GM19035 (cell line): ENCODE results near the gene NSD1.
"Not testable (repeated sequence)": the region's sequence is repeated elsewhere in the genome, so short reads cannot be mapped to it uniquely, and the experiment has no call there.

Source experiments
- ATAC-seq: cut with Tn5 transposase; IDR thresholded peaks from one replicate; pipeline ENCODE4 v1.9.1; 2021; ENCODE audit not compliant: unreplicated experiment

NSD1 gene

GRCh38 chr5:177163500-177163899, 29.9 kb downstream of the NSD1 start:
- no peak for ATAC-seq

GRCh38 chr5:177169271-177169670, 35.7 kb downstream of the NSD1 start:
- ATAC-seq = no peak

- ATAC-seq = no peak
Observed at GRCh38 chr5:177171961-177172360, 38.4 kb downstream of the NSD1 start.

- ATAC-seq = no peak
Observed at GRCh38 chr5:177175336-177175735, 41.8 kb downstream of the NSD1 start.

- no peak for ATAC-seq
Observed at GRCh38 chr5:177176175-177176711, 42.7 kb downstream of the NSD1 start.

- not testable (repeated sequence) for ATAC-seq
Observed at GRCh38 chr5:177177847-177178437, 44.4 kb downstream of the NSD1 start.

- no peak for ATAC-seq
Observed at GRCh38 chr5:177178733-177179304, 45.2 kb downstream of the NSD1 start.

- ATAC-seq = no peak
Observed at GRCh38 chr5:177179431-177179830, 45.9 kb downstream of the NSD1 start.

GRCh38 chr5:177183142-177183541, 49.6 kb downstream of the NSD1 start:
- no peak for ATAC-seq

- no peak for ATAC-seq
Observed at GRCh38 chr5:177183766-177184360, 50.3 kb downstream of the NSD1 start.

- ATAC-seq = no peak
Observed at GRCh38 chr5:177185993-177186392, 52.4 kb downstream of the NSD1 start.

- ATAC-seq = no peak
Observed at GRCh38 chr5:177186645-177187044, 53.1 kb downstream of the NSD1 start.

GRCh38 chr5:177188775-177189174, 55.2 kb downstream of the NSD1 start:
- ATAC-seq = no peak

GRCh38 chr5:177189416-177189815, 55.8 kb downstream of the NSD1 start:
- ATAC-seq = no peak

GRCh38 chr5:177189965-177190364, 56.4 kb downstream of the NSD1 start:
- ATAC-seq = no peak

- ATAC-seq = no peak
Observed at GRCh38 chr5:177194268-177194667, 60.7 kb downstream of the NSD1 start.

- ATAC-seq = no peak
Observed at GRCh38 chr5:177195307-177195952, 61.9 kb downstream of the NSD1 start.

GRCh38 chr5:177198738-177199137, 65.2 kb downstream of the NSD1 start:
- ATAC-seq = no peak

- no peak for ATAC-seq
Observed at GRCh38 chr5:177204281-177204680, 70.7 kb downstream of the NSD1 start.

- ATAC-seq = no peak
Observed at GRCh38 chr5:177209610-177210009, 76.0 kb downstream of the NSD1 start.

- no peak for ATAC-seq
Observed at GRCh38 chr5:177212242-177212641, 78.7 kb downstream of the NSD1 start.

GRCh38 chr5:177220576-177220975, 87.0 kb downstream of the NSD1 start:
- no peak for ATAC-seq
